ENCODE data around the gene NEUROD6. TPM values are rescaled to one million over a fixed set of nuclear protein-coding genes. Genes with fewer than 3 reads are reported as not detected.

The NEUROD6 gene
- polyA plus RNA-seq, 1 donor (not counting 4 experiments of a cell fraction or from before 2014, with no cell fraction given): not detected

DNA sequence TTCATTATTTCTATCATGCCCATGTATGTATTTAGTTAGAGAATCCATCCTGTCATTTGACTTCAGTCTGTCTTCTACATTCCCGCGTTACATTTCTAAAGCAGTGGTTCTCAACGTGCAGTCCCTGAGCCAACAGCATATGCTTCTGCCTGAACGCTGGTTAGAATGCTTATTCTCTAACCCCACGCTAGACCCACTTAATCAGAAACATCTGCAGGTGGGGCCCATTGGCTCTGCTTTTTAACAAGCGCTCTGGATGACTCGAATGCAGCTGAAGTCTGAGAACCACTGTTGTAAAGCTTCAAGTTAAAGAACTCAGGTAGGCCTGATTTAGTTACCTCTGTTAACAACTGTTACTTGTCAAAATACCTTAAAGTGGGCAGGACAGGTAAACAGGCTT is 38.2 kb downstream of the NEUROD6 start:
- Histone ChIP-seq H3K79me2 (ENCODE audit: control insufficient read depth, insufficient read depth, low read length) (no peaks in the 10 kb centered on the region), H3K9ac (ENCODE audit: control insufficient read depth, extremely low read depth, insufficient read depth, low read length) (no peak overlapping the region), H3K9me3 (ENCODE audit: control insufficient read depth, low read depth, low read length) (no peaks in the 10 kb centered on the region), H3K27me3 (ENCODE audit: control insufficient read depth, extremely low read depth, insufficient read depth, low read length) (no peaks in the 10 kb centered on the region), H3K4me2 (ENCODE audit: control insufficient read depth, extremely low read depth, insufficient read depth, low read depth, low read length) (no peak overlapping the region), H2AFZ (ENCODE audit: control insufficient read depth, low read length) (no peak overlapping the region), H3K4me1 (ENCODE audit: control insufficient read depth, extremely low read depth, insufficient read depth, low read length) (no peaks in the 10 kb centered on the region), H3K36me3 (ENCODE audit: control insufficient read depth in 2 of 2, extremely low read depth in 1 of 2, insufficient read depth in 2 of 2, low read length in 2 of 2) (no peaks in the 10 kb centered on the region), H3K4me3 (ENCODE audit: control insufficient read depth in 2 of 3, extremely low read depth in 1 of 3, insufficient read depth in 2 of 3, low read depth in 1 of 3, low read length in 3 of 3) (no peak overlapping the region), H3K9me1 (ENCODE audit: control insufficient read depth, extremely low read depth, insufficient read depth, low read length) (no peaks in the 10 kb centered on the region), H3K27ac (ENCODE audit: control insufficient read depth, insufficient read depth, low read length) (no peak overlapping the region), H4K20me1 (ENCODE audit: control insufficient read depth, extremely low read depth, insufficient read depth, low read length) (no peaks in the 10 kb centered on the region)
- DNase-seq (ENCODE audit: low read depth, low spot score) (no peak), FAIRE-seq (no peak)
- TF ChIP-seq, protein P1, sequence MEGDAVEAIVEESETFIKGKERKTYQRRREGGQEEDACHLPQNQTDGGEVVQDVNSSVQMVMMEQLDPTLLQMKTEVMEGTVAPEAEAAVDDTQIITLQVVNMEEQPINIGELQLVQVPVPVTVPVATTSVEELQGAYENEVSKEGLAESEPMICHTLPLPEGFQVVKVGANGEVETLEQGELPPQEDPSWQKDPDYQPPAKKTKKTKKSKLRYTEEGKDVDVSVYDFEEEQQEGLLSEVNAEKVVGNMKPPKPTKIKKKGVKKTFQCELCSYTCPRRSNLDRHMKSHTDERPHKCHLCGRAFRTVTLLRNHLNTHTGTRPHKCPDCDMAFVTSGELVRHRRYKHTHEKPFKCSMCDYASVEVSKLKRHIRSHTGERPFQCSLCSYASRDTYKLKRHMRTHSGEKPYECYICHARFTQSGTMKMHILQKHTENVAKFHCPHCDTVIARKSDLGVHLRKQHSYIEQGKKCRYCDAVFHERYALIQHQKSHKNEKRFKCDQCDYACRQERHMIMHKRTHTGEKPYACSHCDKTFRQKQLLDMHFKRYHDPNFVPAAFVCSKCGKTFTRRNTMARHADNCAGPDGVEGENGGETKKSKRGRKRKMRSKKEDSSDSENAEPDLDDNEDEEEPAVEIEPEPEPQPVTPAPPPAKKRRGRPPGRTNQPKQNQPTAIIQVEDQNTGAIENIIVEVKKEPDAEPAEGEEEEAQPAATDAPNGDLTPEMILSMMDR (optimal IDR thresholded peaks at IDR 0.05 in 1 of 3, IDR thresholded peaks at IDR 0.05 in 1 of 3, conservative IDR thresholded peaks at IDR 0.05 in 1 of 3; ENCODE audit: extremely low read depth in 1 of 3, insufficient read depth in 2 of 3, low read length in 3 of 3): no peak
- no peak for TF ChIP-seq EZH2 (IDR thresholded peaks at IDR 0.05; ENCODE audit: low read length)
- dilution Hi-C loops (cut with MboI; ENCODE audit: extremely low pct_ligation_motif_present, low sequenced_read_pairs): no loop called here

GRCh38 chr7:31299336-31299735 is 41.2 kb downstream of the NEUROD6 start:
- H2AFZ ChIP-seq (ENCODE audit: control insufficient read depth, low read length): no peak overlapping the region
- H3K4me2 ChIP-seq (ENCODE audit: control insufficient read depth, extremely low read depth, insufficient read depth, low read depth, low read length): no peak overlapping the region
- H3K4me3 ChIP-seq (ENCODE audit: control insufficient read depth in 2 of 3, extremely low read depth in 1 of 3, insufficient read depth in 2 of 3, low read depth in 1 of 3, low read length in 3 of 3): no peak overlapping the region
- TF ChIP-seq, protein P1 (optimal IDR thresholded peaks at IDR 0.05 in 1 of 3, IDR thresholded peaks at IDR 0.05 in 1 of 3, conservative IDR thresholded peaks at IDR 0.05 in 1 of 3; ENCODE audit: extremely low read depth in 1 of 3, insufficient read depth in 2 of 3, low read length in 3 of 3): no peak
- no peak for TF ChIP-seq EZH2 (IDR thresholded peaks at IDR 0.05; ENCODE audit: low read length)
- H3K27ac ChIP-seq (ENCODE audit: control insufficient read depth, insufficient read depth, low read length): no peak overlapping the region
- no peaks in the 10 kb centered on the region for H3K79me2 ChIP-seq (ENCODE audit: control insufficient read depth, insufficient read depth, low read length)
- no peaks in the 10 kb centered on the region for H3K4me1 ChIP-seq (ENCODE audit: control insufficient read depth, extremely low read depth, insufficient read depth, low read length)
- DNase-seq (ENCODE audit: low read depth, low spot score) (no peak), FAIRE-seq (no peak)
- H3K9ac ChIP-seq (ENCODE audit: control insufficient read depth, extremely low read depth, insufficient read depth, low read length): no peak overlapping the region
- no peaks in the 10 kb centered on the region for H3K36me3 ChIP-seq (ENCODE audit: control insufficient read depth in 2 of 2, extremely low read depth in 1 of 2, insufficient read depth in 2 of 2, low read length in 2 of 2)
- no peaks in the 10 kb centered on the region for H4K20me1 ChIP-seq (ENCODE audit: control insufficient read depth, extremely low read depth, insufficient read depth, low read length)
- no peaks in the 10 kb centered on the region for H3K9me1 ChIP-seq (ENCODE audit: control insufficient read depth, extremely low read depth, insufficient read depth, low read length)
- no peaks in the 10 kb centered on the region for H3K27me3 ChIP-seq (ENCODE audit: control insufficient read depth, extremely low read depth, insufficient read depth, low read length)
- dilution Hi-C loops (cut with MboI; ENCODE audit: extremely low pct_ligation_motif_present, low sequenced_read_pairs): no loop called here
- no peaks in the 10 kb centered on the region for H3K9me3 ChIP-seq (ENCODE audit: control insufficient read depth, low read depth, low read length)
